Omental fat pad (tissue), 4 donors: ENCODE results near the gene LYZL4. TPM values are rescaled to one million over a fixed set of nuclear protein-coding genes. Genes with fewer than 3 reads are reported as not detected.
A peak's percentile ranks its signal among the peaks of the same experiment; 100 is the strongest.

Experiments
- ATAC-seq: fragments of 150-250 bp; one replicate; pipeline ENCODE4 v1.9.1; 2016; ENCODE audit warnings: mild to moderate bottlenecking, moderate library complexity; ENCODE audit not compliant: low FRiP score
- DNase-seq: peaks from one replicate; pipeline ENCODE4 v3.0.0-alpha.2; 2019; ENCODE audit warnings: low spot score
- CTCF ChIP-seq, 3 donors: fragments of 450-650 bp; IDR thresholded peaks; one replicate each; pipeline ENCODE4 v1.5.1; 2016 to 2017; ENCODE audit warnings: antibody characterized with exemption in 3 of 3, mild to moderate bottlenecking in 3 of 3, moderate library complexity in 2 of 3
- total RNA-seq, 4 donors: library from RNA; depleted of rRNA; stranded (reverse); fragments of >200 nt; gene quantifications; one replicate each; pipeline ENCODE4 v1.1.0, GENCODE V29; 2016

Gene LYZL4
- total RNA-seq, 4 donors from 2014 or later = not detected

DNA sequence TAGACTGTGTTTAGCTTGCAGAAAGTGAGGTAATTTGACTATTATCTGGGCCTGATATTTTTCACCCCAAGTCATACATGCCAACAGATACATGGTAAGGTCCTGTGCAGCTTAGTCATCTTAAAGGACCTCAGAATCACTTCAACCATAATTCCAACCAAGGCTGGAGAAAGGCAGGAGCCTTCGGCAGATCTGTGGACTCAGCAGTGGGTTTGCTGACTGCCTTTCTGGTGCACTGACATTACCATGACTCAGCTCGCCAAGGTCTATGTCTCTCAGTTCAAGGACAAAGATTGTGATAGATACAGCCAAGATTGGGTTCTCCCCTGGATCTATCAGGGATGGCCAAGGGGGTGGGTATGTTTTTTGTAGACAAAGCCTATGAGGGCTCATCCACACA lies 32.7 kb downstream of the LYZL4 start:
- no peak for ATAC-seq
- TF ChIP-seq CTCF (IDR thresholded peaks at IDR 0.05) = no peak
- DNase-seq = no peak

GRCh38 chr3:42376344-42376798 lies 34.0 kb downstream of the LYZL4 start:
- no peak for TF ChIP-seq CTCF (IDR thresholded peaks at IDR 0.05)
- no peak for DNase-seq
- peak; percentile 65 for ATAC-seq

- no peak for TF ChIP-seq CTCF (IDR thresholded peaks at IDR 0.05)
- ATAC-seq (no peak), DNase-seq (no peak)
Measured at GRCh38 chr3:42375121-42375800, 35.1 kb downstream of the LYZL4 start.

GRCh38 chr3:42371776-42372175 lies 38.6 kb downstream of the LYZL4 start:
- ATAC-seq = no peak
- DNase-seq = no peak
- no peak for TF ChIP-seq CTCF (IDR thresholded peaks at IDR 0.05)

DNA sequence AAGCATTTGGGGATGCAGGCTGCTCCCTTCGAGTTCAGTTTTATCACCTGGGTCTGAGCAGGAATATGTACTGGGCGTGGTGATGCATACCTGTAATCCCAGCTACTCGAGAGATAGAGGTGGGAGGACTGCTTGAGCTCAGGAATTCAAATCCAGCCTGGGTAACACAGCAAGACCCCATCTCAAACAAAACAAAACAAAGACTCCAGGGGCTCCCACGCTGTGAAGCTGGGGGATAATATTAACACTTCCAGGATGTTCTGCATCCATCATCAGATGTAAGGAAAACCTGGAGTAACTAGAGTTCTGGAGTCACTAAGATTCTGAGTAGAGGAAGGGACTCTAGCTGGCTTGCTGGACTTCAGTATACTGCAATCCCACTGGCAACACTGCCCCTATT lies 40.6 kb downstream of the LYZL4 start:
- DNase-seq (no peak), ATAC-seq (no peak)
- TF ChIP-seq CTCF (IDR thresholded peaks at IDR 0.05) = no peak

DNA sequence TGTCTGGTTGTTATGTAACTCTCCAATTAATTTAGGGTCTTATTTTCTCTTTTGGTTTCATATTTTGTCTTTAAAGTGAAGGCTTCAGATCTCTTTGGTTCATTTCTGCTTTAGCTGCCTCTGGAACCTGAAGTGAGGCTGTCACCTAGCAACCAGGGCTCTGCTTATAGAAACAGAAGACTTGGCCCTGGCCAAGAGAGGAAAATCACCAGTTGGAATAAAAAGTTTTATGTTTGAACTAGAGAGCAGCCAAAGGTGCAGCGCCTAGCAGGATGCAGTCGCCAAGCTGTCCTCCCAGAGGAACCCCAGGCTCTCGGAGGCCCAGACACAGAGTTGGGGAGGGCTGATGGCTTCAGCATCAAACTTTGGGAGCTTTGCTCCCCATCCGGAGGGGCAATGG lies 41.1 kb downstream of the LYZL4 start:
- ATAC-seq (no peak), DNase-seq (no peak)
- TF ChIP-seq CTCF (IDR thresholded peaks at IDR 0.05) = no peak

DNA sequence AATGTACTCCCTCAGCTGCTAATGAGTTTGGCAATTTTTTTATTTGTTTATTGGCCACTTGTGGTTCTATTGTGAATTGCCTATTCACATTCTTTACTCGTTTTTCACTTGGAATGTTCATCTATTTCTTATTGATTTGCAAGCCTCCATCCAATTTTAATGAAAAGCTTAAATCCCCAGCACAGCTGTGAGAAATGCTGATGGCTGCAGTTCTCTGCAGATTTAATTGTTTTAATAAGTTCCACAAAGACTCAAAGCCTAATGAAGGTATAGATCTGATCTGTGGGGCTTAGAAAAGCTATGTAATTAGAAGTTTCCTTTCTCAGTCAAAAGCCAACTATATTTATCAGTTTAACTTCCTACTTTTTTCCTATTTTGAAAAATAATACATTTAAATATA lies 41.5 kb downstream of the LYZL4 start:
- no peak for DNase-seq
- ATAC-seq = no peak
- no peak for TF ChIP-seq CTCF (IDR thresholded peaks at IDR 0.05)
